NCI-H748 (cell line): ENCODE measurements around the gene DNAJC17.

Source experiments
- DNase-seq: peaks from one replicate; lab custom pipeline; 2025; ENCODE audit not compliant: unreplicated experiment; lab: John Stamatoyannopoulos, UW

DNAJC17 gene

DNA sequence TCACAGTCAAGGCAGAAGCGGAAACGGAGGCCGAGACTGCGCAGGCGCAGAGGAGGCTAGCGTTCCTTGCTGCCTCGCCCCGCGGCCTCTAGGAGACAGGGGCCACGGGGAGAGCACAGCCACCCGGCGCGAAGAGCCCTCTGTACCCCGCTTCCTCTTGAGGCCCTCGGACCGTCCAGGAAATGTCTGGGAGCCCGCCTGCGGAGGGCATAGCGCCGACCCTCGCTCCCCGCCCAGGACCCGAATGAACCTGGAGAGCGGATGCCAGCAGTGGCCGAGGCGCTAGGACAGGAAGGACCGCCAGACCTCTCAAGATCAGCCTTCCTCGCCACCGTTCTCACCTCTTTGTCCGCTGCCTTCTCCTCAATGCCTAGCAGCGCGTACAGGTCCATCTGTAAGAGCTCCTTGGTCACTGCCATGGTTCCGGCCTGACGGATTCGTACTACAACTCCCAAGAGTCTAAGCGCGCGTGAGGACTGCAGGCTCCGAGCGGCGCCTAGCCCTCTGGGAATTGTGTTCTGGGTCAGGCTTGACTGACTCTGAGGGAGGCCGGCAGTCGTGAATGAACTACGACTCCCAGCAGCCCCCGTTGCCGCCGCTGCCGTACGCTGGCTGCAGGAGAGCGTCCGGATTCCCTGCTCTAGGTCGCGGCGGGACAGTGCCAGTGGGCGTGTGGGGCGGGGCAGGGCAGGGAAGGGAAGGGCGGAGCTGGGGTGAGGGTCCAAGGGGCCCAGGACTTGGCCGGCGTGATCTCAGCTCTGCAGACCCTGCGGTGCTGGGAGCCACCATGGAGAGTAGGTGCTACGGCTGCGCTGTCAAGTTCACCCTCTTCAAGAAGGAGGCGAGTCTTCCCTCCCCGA lies at the start of gene DNAJC17, which contains the start of gene ZFYVE19:
Gene DNAJC17, minus strand, starts transcription at position 446 of the 860 bp plus-strand sequence. Its CDS starts 27 bp downstream, at position 419.
Gene ZFYVE19, plus strand, starts transcription at position 62 of the 860 bp plus-strand sequence. Its CDS starts 501 bp downstream, at position 563.
- DNase-seq, result peak; percentile 95

DNA sequence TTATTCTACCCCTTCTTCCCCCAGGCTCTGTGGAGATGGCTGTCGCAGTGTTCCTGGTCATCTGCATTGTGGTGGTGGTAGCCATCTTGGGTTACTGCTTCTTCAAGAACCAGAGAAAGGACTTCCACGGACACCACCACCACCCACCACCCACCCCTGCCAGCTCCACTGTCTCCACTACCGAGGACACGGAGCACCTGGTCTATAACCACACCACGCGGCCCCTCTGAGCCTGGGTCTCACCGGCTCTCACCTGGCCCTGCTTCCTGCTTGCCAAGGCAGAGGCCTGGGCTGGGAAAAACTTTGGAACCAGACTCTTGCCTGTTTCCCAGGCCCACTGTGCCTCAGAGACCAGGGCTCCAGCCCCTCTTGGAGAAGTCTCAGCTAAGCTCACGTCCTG lies 49.5 kb upstream of the DNAJC17 start:
- DNase-seq, result no peak

GRCh38 chr15:40855706-40856234 lies 48.5 kb upstream of the DNAJC17 start:
- no peak for DNase-seq

DNA sequence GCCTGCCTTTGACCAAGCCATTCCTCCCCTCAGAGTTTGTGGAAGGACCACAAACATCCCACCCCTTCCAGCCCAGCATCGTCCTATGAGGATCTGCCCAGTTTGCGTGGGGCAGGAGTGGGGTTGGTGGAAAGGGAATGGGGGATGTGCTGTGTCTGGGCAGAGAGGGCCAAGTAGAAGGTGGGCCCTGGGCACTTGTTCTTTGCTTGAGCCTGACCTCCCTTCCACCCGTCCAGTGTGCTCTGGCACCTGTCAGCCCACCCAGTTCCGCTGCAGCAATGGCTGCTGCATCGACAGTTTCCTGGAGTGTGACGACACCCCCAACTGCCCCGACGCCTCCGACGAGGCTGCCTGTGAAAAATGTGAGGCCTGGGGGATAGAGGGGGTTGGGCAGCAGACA lies 46.9 kb upstream of the DNAJC17 start:
- DNase-seq, result no peak

GRCh38 chr15:40853241-40853890 lies 46.1 kb upstream of the DNAJC17 start:
- DNase-seq, result no peak

GRCh38 chr15:40852529-40852928 lies 45.3 kb upstream of the DNAJC17 start:
- peak; percentile 67 for DNase-seq

DNA sequence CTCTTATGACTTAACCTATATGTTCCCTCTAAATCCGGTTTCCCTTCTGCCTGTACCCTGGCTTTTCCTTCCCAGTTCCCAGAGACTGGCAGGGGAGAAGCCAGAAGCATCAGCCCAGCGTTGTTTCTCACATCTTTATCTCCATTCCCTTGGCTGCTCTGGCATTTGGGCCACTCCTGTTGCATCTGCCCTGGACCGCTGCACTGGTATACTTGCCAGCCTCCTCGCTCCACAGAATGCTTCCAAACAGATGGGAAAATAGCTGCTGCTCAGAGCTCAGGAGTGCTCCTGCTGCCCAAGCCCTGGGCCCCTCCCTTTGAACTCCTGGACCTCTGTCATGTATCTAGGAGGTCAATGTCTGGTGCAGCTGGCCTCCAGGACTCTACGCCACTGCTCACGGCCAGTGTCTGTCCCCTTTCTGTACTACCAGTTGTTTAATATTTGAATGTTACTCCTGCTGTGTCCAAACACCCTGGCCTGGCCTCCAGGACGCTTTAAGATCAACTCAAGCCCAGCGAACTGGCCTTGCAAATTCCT lies 43.4 kb upstream of the DNAJC17 start:
- no peak for DNase-seq

DNA sequence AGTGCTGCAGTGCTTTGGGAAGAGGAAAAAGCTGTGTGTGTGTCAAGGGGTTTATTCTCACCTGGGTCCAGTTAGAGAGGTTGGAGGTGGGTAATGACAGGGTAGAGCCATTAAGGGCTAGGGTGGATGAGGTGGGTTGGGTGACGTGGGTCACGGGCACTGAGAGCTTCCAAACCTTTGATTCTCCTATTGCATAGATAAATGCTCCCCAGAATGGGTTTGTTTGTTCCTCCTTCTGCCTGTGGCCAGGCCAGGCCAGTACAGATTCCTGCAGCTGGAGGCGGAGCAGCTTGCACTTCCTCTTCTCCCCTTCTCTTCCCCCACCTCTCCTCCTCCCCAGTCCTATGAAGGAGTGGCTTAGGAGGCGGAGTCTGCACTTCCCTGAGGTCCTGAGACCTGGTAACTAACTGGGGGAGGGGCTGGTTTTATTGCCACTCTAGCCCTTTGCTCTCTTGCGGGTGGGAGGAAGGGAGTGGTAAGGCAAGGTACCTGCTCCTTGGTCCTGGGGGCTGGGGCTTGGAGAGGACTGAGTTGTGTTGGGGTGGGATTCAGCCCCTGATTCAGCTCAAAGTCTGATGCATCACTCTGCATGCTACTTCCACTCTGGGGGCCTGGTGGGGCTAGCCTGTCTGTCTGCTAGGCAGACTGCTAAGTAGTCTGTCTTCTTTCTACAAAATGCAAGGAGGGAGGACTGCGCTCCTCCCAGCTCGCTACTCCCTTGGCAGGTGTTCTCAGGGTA lies 40.1 kb upstream of the DNAJC17 start:
- peak; percentile 79 for DNase-seq

- DNase-seq, result no peak
Measured at GRCh38 chr15:40846841-40847222, 39.6 kb upstream of the DNAJC17 start.

DNA sequence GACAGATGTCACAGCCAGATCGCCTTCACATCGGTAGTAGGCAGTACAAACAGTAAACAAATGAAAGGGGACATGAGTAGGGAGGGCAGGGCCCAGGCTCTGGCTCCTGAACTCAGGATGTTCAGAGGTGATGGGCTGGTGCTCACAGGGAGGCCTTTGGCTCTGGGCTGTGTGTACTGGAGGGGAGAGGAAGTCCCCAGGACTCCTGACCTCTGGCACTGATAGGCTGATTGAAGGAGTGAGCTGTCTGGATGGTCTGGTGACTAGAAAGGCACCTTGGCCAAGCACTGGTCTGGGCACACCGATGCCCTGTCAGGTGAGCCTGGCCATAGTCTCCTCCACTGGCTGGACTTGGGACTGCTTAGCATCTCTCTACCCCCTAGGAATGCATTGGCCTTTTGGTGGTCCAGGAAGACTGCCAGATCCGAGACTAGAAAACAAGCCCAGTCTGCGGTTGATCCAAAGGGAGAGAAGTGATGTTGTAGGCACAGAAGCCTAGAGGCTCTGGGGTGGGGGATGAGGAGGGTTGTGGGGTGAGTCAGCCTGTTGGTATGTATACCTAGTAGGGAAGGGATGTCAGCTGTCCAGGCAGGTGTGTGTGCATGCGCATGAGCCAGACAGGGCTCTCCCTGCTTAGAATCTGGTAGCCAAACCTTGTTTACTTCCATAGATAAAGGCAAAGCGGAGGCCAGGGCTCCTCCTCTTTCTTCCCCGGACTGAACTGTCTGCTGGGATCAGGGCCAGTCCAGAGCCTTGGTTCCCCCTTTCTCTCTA lies 38.4 kb upstream of the DNAJC17 start:
- peak; percentile 44 for DNase-seq

DNA sequence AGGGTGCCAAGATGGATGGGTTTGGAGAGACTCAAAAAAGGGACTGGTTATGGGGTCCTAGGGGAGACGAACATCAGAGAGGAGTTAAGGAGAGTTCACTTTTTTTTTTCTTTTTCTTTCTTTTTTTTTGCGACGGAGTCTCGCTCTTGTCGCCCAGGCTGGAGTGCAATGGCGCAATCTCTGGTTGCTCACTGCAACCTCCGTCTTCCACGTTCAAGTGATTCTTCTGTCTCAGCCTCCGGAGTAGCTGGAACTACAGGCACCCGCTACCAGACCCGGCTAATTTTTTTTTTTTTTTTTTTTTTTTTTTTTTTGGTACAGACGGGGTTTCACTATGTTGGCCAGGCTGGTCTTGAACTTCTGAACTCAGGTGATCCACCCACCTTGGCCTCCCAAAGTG lies 37.8 kb upstream of the DNAJC17 start:
- DNase-seq, result no peak

DNA sequence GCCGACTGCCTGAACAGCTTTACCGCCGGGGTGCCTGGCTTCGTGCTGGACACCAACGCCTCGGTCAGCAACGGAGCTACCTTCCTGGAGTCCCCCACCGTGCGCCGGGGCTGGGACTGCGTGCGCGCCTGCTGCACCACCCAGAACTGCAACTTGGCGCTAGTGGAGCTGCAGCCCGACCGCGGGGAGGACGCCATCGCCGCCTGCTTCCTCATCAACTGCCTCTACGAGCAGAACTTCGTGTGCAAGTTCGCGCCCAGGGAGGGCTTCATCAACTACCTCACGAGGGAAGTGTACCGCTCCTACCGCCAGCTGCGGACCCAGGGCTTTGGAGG lies 37.4 kb upstream of the DNAJC17 start:
- peak; percentile 55 for DNase-seq

GRCh38 chr15:40843885-40844695 lies 36.8 kb upstream of the DNAJC17 start, which contains the start of gene SPINT1:
Gene SPINT1, plus strand, starts transcription at chr15:40844048. Its CDS starts 507 bp downstream, at chr15:40844555.
- peak; percentile 67 for DNase-seq

DNA sequence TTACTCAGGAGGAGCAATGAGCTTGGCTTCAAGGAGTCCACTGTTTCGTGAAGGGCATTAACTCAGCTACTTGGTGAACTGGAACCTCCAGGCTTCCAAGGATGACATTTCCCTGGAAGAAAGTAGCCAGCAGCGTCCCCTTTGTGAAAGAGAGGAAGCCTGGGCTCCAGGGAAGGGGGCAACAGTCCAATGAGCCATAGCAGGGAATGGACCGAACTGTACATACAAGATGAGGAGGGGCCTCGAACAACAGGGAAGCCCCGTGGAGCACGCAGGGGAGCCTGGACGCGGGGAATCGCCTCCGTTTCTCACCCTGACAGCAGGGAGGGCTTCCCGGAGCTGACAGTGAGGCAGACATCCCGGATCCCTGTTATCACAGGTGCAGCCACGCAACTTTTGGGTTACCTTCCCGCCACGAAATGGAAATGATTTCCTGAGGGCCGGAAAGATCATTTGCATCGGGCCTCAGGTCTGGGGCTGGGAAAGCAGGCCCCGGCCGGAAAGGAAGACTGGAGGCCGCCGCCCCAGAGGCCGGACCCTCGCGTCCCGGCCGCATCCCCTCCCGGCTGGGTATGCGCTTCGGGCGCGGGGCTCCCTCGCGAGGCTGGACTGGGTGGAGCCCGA lies 36.1 kb upstream of the DNAJC17 start:
- no peak for DNase-seq

- DNase-seq, result no peak
Measured at GRCh38 chr15:40841741-40842140, 34.5 kb upstream of the DNAJC17 start.

DNA sequence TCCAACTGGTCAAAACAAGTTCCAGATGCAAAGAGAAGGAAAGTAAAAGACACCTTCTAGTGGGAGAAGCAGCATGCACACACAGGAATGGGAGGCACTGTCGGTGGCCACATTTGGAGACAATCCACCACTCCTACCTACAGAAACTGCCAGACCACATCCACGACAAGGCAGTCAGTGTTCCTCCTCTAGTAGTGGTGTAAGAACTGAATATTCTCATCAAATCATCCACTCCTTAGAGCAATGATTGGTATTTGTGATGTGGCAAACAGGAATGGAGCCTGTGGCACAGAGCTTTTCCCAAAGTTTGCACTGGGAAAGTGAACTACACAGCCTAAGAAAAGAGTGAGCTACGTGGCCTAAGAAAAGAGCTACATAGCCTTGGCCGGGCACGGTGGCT lies 31.5 kb upstream of the DNAJC17 start:
- no peak for DNase-seq

- no peak for DNase-seq
Measured at GRCh38 chr15:40836020-40836419, 28.7 kb upstream of the DNAJC17 start.

DNA sequence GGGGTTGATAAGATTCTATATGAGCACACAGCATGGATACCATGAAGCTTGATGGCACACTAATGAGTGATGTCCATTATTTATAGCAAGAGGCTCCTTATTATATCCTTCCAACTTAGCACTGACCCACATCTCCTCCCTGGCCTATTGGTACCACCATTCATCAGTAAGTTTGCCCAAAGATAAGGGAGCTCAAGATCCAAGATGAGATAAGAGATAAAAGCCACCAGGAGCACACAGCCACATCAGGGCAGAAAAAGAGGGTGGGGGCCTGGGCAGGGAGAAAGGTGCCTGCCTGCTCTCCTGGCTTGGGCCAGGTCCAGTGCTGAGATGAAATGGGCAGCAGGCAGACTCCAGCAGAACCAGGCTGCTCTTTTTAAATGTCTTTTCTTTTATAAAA lies 25.6 kb upstream of the DNAJC17 start:
- no peak for DNase-seq

DNA sequence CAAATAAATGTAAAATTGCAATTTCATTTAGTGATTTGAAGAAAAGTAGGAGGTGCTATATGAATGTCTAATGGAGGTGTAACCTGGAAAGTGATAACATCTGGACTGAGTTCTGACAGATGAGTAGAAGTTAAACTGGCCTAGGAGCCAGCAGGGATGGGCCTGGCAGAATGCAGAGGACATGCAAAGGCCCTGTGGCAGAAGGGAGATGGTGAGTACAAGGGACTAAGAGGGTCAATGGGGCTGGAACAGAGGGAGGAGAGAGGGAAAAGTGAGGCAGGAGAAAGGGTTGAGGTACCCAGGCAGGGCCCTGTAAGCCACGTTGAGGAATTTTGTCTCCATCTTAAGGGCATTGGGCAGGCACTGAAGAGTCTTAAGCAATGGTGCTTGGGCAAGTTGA lies 24.6 kb upstream of the DNAJC17 start:
- DNase-seq, result no peak
